Gastroesophageal sphincter (tissue), 3 donors: ENCODE results near the gene LHFPL2.

Experiments
- CTCF ChIP-seq, 4 experiments: fragments of 200-600 bp in 2 of 4; fragments of 450-650 bp in 2 of 4; sonication (generic) in 1 of 4; IDR thresholded peaks; one replicate each; pipeline ENCODE4 v1.5.1; 2017 to 2019; ENCODE audit warnings: antibody characterized with exemption in 4 of 4, mild to moderate bottlenecking in 2 of 4, moderate library complexity in 2 of 4
- EP300 ChIP-seq: sonication (generic); formaldehyde crosslinking; IDR thresholded peaks from one replicate; pipeline ENCODE4 v1.6.1; 2017; ENCODE audit warnings: antibody characterized with exemption, mild to moderate bottlenecking
- POLR2A ChIP-seq, 2 donors: fragments of 450-650 bp; IDR thresholded peaks; one replicate each; pipeline ENCODE4 v1.6.1; 2017; ENCODE audit warnings: antibody characterized with exemption in 2 of 2, mild to moderate bottlenecking in 2 of 2, moderate library complexity in 1 of 2
- POLR2AphosphoS5 ChIP-seq: sonication (generic); formaldehyde crosslinking; IDR thresholded peaks from one replicate; pipeline ENCODE4 v1.6.1; 2017; ENCODE audit warnings: antibody characterized with exemption

GRCh38 chr5:78521455-78521854, 127.1 kb downstream of the LHFPL2 start:
- TF ChIP-seq POLR2AphosphoS5 (no peak), CTCF (IDR thresholded peaks at IDR 0.05) (no peak), POLR2A (IDR thresholded peaks at IDR 0.05) (no peak), EP300 (no peak)
